NCI-H748 (cell line): ENCODE data around the gene THADA.

Experiments used
- DNase-seq: peaks from one replicate; lab custom pipeline; 2025; ENCODE audit not compliant: unreplicated experiment; lab: John Stamatoyannopoulos, UW

THADA gene

GRCh38 chr2:43218702-43219382 lies 377.0 kb downstream of the THADA start:
- peak; percentile 29 for DNase-seq

GRCh38 chr2:43218155-43218701 lies 377.6 kb downstream of the THADA start:
- DNase-seq = no peak

- peak; percentile 18 for DNase-seq
Observed at GRCh38 chr2:43217228-43218154, 378.3 kb downstream of the THADA start.

- DNase-seq = no peak
Observed at GRCh38 chr2:43216629-43217028, 379.2 kb downstream of the THADA start.

- DNase-seq = no peak
Observed at GRCh38 chr2:43215673-43216255, 380.1 kb downstream of the THADA start.

- DNase-seq = no peak
Observed at GRCh38 chr2:43214253-43214652, 381.6 kb downstream of the THADA start.

- no peak for DNase-seq
Observed at GRCh38 chr2:43212931-43213330, 382.9 kb downstream of the THADA start.

- DNase-seq = no peak
Observed at GRCh38 chr2:43212216-43212835, 383.5 kb downstream of the THADA start.

GRCh38 chr2:43210467-43211303 lies 385.2 kb downstream of the THADA start:
- DNase-seq = peak; percentile 13

GRCh38 chr2:43210125-43210466 lies 385.7 kb downstream of the THADA start:
- no peak for DNase-seq

- no peak for DNase-seq
Observed at GRCh38 chr2:43209204-43209717, 386.6 kb downstream of the THADA start.

GRCh38 chr2:43207553-43208300 lies 388.1 kb downstream of the THADA start:
- DNase-seq = no peak

GRCh38 chr2:43206602-43207001 lies 389.2 kb downstream of the THADA start:
- DNase-seq = no peak

GRCh38 chr2:43203373-43203772 lies 392.5 kb downstream of the THADA start:
- DNase-seq = no peak

GRCh38 chr2:43202289-43202688 lies 393.5 kb downstream of the THADA start:
- no peak for DNase-seq

- no peak for DNase-seq
Observed at GRCh38 chr2:43201497-43201896, 394.3 kb downstream of the THADA start.

GRCh38 chr2:43201016-43201415 lies 394.8 kb downstream of the THADA start:
- no peak for DNase-seq

- DNase-seq = no peak
Observed at GRCh38 chr2:43199492-43200488, 396.0 kb downstream of the THADA start.
